RWPE2 (cell line): ENCODE data around the gene FOXG1.

Experiments
- ATAC-seq: fragments of 200-7000 bp; cut with Tn5 transposase; 3 replicates; pipeline ENCODE4 v1.9.1; 2021; ENCODE audit warnings: low read depth
- DNase-seq: peaks from one replicate; pipeline ENCODE4 v3.0.0-alpha.2; 2020; ENCODE audit warnings: low spot score
- H3K27ac ChIP-seq: fragments of 450-650 bp; 2 replicates; pipeline ENCODE4 v1.5.1; 2017; ENCODE audit warnings: mild to moderate bottlenecking; ENCODE audit not compliant: poor library complexity, severe bottlenecking
- H3K27me3 ChIP-seq: fragments of 250-450 bp; sonication (Bioruptor Pico); 2 replicates; pipeline ENCODE4 v1.5.1; 2021; ENCODE audit warnings: mild to moderate bottlenecking, moderate library complexity; ENCODE audit not compliant: insufficient read depth, poor library complexity, severe bottlenecking
- H3K36me3 ChIP-seq: fragments of 250-450 bp; sonication (Bioruptor Pico); 2 replicates; pipeline ENCODE4 v1.5.1; 2020; ENCODE audit warnings: low read depth, mild to moderate bottlenecking, moderate library complexity
- H3K4me1 ChIP-seq: fragments of 250-450 bp; sonication (Bioruptor Pico); 2 replicates; pipeline ENCODE4 v1.5.1; 2021; ENCODE audit warnings: mild to moderate bottlenecking, moderate library complexity; ENCODE audit not compliant: insufficient read depth, poor library complexity, severe bottlenecking
- H3K4me3 ChIP-seq: fragments of 250-450 bp; sonication (Bioruptor Pico); 2 replicates; pipeline ENCODE4 v1.5.1; 2021; ENCODE audit warnings: mild to moderate bottlenecking, moderate library complexity; ENCODE audit not compliant: severe bottlenecking
- H3K9me3 ChIP-seq: fragments of 250-450 bp; sonication (Bioruptor Pico); 2 replicates; pipeline ENCODE4 v1.5.1; 2021; ENCODE audit warnings: mild to moderate bottlenecking, moderate library complexity; ENCODE audit not compliant: severe bottlenecking
- TF ChIP-seq, protein P1 (sequence below): fragments of 450-650 bp; IDR thresholded peaks from one replicate; pipeline ENCODE4 v1.5.1; 2017; ENCODE audit warnings: mild to moderate bottlenecking, moderate library complexity; ENCODE audit not compliant: poor library complexity, severe bottlenecking

Gene FOXG1

DNA sequence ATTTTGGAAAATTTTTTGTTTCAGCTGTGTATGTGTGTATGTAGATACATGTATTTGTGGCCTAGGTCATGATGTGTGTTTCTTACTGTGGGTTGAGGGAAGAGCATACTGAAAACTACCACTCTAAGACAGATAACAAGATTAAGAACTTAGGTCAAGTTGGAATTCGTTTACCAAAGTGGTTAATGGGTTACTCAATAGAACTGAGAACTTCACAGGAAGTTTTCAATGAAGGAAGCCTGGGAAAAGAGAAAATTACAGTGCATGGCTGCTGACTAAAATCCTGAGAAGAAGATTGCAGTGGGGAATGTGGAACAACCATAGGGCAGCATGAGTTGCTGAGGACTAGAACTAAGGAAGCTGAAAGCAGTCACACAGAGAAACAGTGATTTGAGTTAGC, 21.4 kb upstream of the FOXG1 start:
- no peak overlapping the region for H3K4me3 ChIP-seq
- H3K4me1 ChIP-seq, result peaks cover 37% of the 10 kb centered on the region
- TF ChIP-seq, protein P1, sequence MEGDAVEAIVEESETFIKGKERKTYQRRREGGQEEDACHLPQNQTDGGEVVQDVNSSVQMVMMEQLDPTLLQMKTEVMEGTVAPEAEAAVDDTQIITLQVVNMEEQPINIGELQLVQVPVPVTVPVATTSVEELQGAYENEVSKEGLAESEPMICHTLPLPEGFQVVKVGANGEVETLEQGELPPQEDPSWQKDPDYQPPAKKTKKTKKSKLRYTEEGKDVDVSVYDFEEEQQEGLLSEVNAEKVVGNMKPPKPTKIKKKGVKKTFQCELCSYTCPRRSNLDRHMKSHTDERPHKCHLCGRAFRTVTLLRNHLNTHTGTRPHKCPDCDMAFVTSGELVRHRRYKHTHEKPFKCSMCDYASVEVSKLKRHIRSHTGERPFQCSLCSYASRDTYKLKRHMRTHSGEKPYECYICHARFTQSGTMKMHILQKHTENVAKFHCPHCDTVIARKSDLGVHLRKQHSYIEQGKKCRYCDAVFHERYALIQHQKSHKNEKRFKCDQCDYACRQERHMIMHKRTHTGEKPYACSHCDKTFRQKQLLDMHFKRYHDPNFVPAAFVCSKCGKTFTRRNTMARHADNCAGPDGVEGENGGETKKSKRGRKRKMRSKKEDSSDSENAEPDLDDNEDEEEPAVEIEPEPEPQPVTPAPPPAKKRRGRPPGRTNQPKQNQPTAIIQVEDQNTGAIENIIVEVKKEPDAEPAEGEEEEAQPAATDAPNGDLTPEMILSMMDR, result no peak
- H3K9me3 ChIP-seq, result no peaks in the 10 kb centered on the region
- no peaks in the 10 kb centered on the region for H3K36me3 ChIP-seq
- peak overlapping the region; percentile 55 for H3K27ac ChIP-seq
- DNase-seq (no peak), ATAC-seq (no peak)
- no peaks in the 10 kb centered on the region for H3K27me3 ChIP-seq

DNA sequence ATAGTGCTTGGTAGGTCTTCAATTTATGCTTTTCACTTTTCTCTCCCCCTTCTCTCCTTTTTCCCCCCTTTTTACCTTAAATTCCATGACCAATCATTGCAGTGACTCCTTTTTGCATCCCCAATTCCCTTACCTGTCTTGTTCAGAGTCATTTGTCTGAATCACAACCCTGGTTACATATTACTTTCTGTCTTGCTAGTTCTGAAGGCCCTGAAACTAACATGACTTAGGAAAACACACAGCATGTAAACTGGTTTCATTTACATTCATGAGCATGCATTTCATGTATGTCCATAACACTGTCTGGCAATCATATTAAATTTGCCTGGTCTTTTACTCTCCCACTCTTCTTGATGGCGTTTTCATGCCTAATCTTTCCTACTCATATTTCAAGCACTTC, 20.3 kb upstream of the FOXG1 start:
- no peaks in the 10 kb centered on the region for H3K27me3 ChIP-seq
- no peaks in the 10 kb centered on the region for H3K36me3 ChIP-seq
- ATAC-seq, result no peak
- no peak overlapping the region for H3K27ac ChIP-seq
- no peak for DNase-seq
- H3K4me3 ChIP-seq, result no peak overlapping the region
- H3K9me3 ChIP-seq, result no peaks in the 10 kb centered on the region
- peaks cover 36% of the 10 kb centered on the region for H3K4me1 ChIP-seq
- TF ChIP-seq, protein P1, result no peak

DNA sequence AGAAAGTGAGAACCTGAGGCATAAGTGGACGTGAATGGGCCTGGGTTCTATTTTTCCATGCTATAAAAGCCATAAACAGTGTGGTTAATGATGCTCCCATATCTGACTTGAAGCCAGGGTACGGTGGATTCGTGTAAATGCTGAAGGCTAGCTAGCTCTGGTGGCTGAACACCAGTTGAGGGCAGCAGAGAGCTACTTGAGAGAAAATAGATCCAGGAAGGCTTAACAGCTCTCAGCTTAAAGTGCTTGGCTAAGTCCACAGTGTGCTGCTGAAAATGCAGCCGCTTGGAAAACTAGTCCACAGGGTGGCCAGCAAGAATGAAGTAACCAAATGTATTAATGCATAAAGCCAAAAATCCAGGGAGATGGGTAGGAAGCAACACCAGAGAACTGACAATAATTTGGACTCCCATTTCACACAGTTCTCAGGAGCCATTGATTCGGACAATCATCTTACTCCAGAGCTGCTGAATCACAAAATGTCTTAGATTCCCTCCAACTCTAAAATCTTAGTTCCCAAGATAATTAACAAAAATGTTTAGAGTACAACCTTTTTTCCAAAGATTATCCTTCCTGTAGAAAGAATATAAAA, 15.0 kb upstream of the FOXG1 start:
- Histone ChIP-seq H3K9me3 (no peaks in the 10 kb centered on the region), H3K4me3 (no peak overlapping the region), H3K27me3 (peaks cover 35% of the 10 kb centered on the region), H3K36me3 (no peaks in the 10 kb centered on the region), H3K4me1 (no peaks in the 10 kb centered on the region), H3K27ac (no peak overlapping the region)
- DNase-seq, result no peak
- TF ChIP-seq, protein P1, result peak; percentile 95
- ATAC-seq, result peak; percentile 88

DNA sequence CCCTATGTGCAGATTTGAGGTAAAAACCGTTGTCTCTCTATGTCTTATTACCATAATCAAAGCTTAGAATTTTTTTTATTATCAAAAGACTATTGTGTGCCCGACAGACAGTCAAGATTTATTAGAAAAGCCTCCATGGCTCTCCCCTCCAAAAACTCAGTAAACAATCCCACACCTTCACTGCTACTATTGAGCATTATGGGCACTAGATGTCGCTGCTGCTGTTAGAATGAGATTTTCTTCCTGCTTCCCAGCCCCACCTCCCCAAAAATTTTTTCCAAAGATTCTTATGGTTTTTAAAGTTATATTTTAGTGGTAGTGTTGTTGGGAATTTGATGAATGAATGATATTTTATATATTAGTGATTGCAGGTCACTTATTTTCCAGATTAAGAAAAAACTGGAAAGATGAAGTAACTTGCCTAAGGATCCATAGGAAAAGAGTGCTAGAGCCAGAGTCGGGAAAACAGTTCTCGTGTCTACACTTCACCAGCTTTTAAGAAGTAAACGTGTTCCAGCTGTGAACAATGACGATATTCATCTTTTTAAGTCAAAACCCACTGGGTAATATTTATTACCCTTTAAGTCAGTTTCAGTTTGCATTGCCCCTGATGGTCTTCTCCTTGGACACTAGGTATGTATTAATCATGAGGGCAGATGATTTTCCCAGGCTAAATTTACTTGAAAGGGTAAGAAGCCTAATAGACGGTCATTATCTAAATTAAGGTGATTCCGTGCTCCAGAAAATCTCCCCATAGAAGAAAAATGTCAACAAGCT, 12.2 kb upstream of the FOXG1 start:
- Histone ChIP-seq H3K27me3 (peaks cover 64% of the 10 kb centered on the region), H3K4me3 (no peak overlapping the region), H3K36me3 (no peaks in the 10 kb centered on the region), H3K4me1 (no peaks in the 10 kb centered on the region), H3K27ac (no peak overlapping the region), H3K9me3 (no peaks in the 10 kb centered on the region)
- no peak for DNase-seq
- TF ChIP-seq, protein P1, result peak; percentile 98
- ATAC-seq, result peak; percentile 68
